GM12874 (cell line): ENCODE data around the gene B4GALT3.

ENCODE experiments used
- CTCF ChIP-seq: IDR thresholded peaks from 2 replicates; pipeline ENCODE4 v1.5.1; 2011; ENCODE audit warnings: low read depth, mild to moderate bottlenecking, control low read depth, low read length, moderate library complexity; ENCODE audit not compliant: insufficient read depth

The B4GALT3 gene

GRCh38 chr1:161222175-161223019 lies 45.1 kb upstream of the B4GALT3 start:
- TF ChIP-seq CTCF = no peak

- TF ChIP-seq CTCF = no peak
Observed at GRCh38 chr1:161220002-161220401, 42.7 kb upstream of the B4GALT3 start.

- no peak for TF ChIP-seq CTCF
Observed at GRCh38 chr1:161219078-161219892, 42.0 kb upstream of the B4GALT3 start.

- no peak for TF ChIP-seq CTCF
Observed at GRCh38 chr1:161218301-161219077, 41.2 kb upstream of the B4GALT3 start.

GRCh38 chr1:161217831-161218230 lies 40.5 kb upstream of the B4GALT3 start:
- no peak for TF ChIP-seq CTCF

GRCh38 chr1:161216945-161217712 lies 39.8 kb upstream of the B4GALT3 start:
- no peak for TF ChIP-seq CTCF

GRCh38 chr1:161215076-161215475 lies 37.8 kb upstream of the B4GALT3 start, which contains the start of gene FCER1G:
Gene FCER1G (plus strand): TSS chr1:161215295. CDS start chr1:161215322, 27 bp downstream.
- TF ChIP-seq CTCF = no peak
